Endothelial cell of umbilical vein (primary cell): ENCODE data around the gene RHAG. TPM values are rescaled to one million over a fixed set of nuclear protein-coding genes. Genes with fewer than 3 reads are reported as not detected.

Experiments used
- BruUV-seq: library from RNA; stranded (reverse); fragments of 400-500 nt; replicated peaks from 2 replicates; lab custom pipeline; 2021; lab: Mats Ljungman, UMichigan
- CTCF ChIA-PET: fragments of 300-600, 350-600 bp; sonication (Branson Sonifier 250); formaldehyde crosslinking; loops from one replicate; lab custom pipeline; 2021; ENCODE audit warnings: antibody characterized with exemption, inconsistent platforms; lab: Charles Lee
- POLR2A ChIA-PET: fragments of 300-600, 350-600 bp; sonication (Branson Sonifier 250); formaldehyde crosslinking; loops from one replicate; lab custom pipeline; 2021; ENCODE audit warnings: antibody characterized with exemption, inconsistent platforms; lab: Charles Lee
- DNase-seq: peaks from one replicate; pipeline ENCODE4 v3.0.0-alpha.2; 2011; ENCODE audit warnings: low read depth, low spot score
- FAIRE-seq: peaks from 2 replicates; lab custom pipeline; 2011; peaks lifted over from hg19 to GRCh38; lab: Jason Lieb, UNC
- H2AFZ ChIP-seq: 2 replicates; pipeline ENCODE4 v1.6.0; 2012; ENCODE audit warnings: low read depth, low read length, control low read depth, inconsistent platforms
- H3K27ac ChIP-seq: 2 replicates; pipeline ENCODE4 v1.5.1; 2011; ENCODE audit warnings: low read depth, mild to moderate bottlenecking, control low read depth, low read length, moderate library complexity; ENCODE audit not compliant: insufficient read depth
- H3K27me3 ChIP-seq, 2 experiments: 2 replicates each; pipeline versions ENCODE4 v1.6.0 to v1.6.1; 2011; ENCODE audit warnings: low read length in 2 of 2, mixed read lengths in 1 of 2; ENCODE audit not compliant: control insufficient read depth in 2 of 2, insufficient read depth in 2 of 2
- H3K36me3 ChIP-seq, 2 experiments: 2 replicates in 1 of 2; 3 replicates in 1 of 2; pipeline ENCODE4 v1.5.1; 2011; ENCODE audit warnings: low read length in 2 of 2, mild to moderate bottlenecking in 1 of 2, moderate library complexity in 1 of 2; ENCODE audit not compliant: control insufficient read depth in 2 of 2, insufficient read depth in 2 of 2; ENCODE audit errors: extremely low read depth in 1 of 2
- H3K4me1 ChIP-seq: 3 replicates; pipeline ENCODE4 v1.5.1; 2011; ENCODE audit warnings: mild to moderate bottlenecking, low read length; ENCODE audit not compliant: control insufficient read depth, insufficient read depth; ENCODE audit errors: extremely low read depth
- H3K4me2 ChIP-seq: 2 replicates; pipeline ENCODE4 v1.6.1; 2011; ENCODE audit warnings: low read length, control low read depth, mixed read lengths; ENCODE audit not compliant: insufficient read depth
- H3K4me3 ChIP-seq, 3 experiments: fragments of 200-600 bp in 1 of 3; sonication (generic), shearing (Covaris generic) in 1 of 3; replicated peaks in 1 of 3; 2 replicates each; pipeline ENCODE4 v1.5.1; 2011 to 2016; ENCODE audit warnings: control low read depth in 3 of 3, low read length in 3 of 3, mild to moderate bottlenecking in 2 of 3, inconsistent platforms in 1 of 3, low read depth in 1 of 3, moderate library complexity in 1 of 3; ENCODE audit not compliant: insufficient read depth in 1 of 3
- H3K79me2 ChIP-seq: 2 replicates; pipeline ENCODE4 v1.6.0; 2012; ENCODE audit warnings: low read length, inconsistent platforms; ENCODE audit not compliant: control insufficient read depth, insufficient read depth
- H3K9ac ChIP-seq: replicated peaks from 2 replicates; pipeline ENCODE3; 2011; ENCODE audit warnings: low read length, control low read depth; ENCODE audit not compliant: insufficient read depth; ENCODE audit errors: extremely low read depth
- H3K9me1 ChIP-seq: replicated peaks from 3 replicates; pipeline ENCODE4 v1.6.0; 2011; ENCODE audit warnings: mild to moderate bottlenecking, low read length; ENCODE audit not compliant: control insufficient read depth, insufficient read depth; ENCODE audit errors: extremely low read depth
- H3K9me3 ChIP-seq: replicated peaks from 2 replicates; pipeline ENCODE4 v1.5.1; 2012; ENCODE audit warnings: low read length, inconsistent platforms; ENCODE audit not compliant: control insufficient read depth, insufficient read depth
- H4K20me1 ChIP-seq: replicated peaks from 2 replicates; pipeline ENCODE3; 2011; ENCODE audit warnings: mild to moderate bottlenecking, low read length; ENCODE audit not compliant: control insufficient read depth, insufficient read depth; ENCODE audit errors: extremely low read depth
- CTCF ChIP-seq, 2 donors: IDR thresholded peaks; 1 replicate in 1 of 2; 2 replicates in 1 of 2; pipeline ENCODE4 v1.5.1; 2011; ENCODE audit warnings: low read length in 2 of 2, mild to moderate bottlenecking in 2 of 2, moderate library complexity in 2 of 2, control low read depth in 1 of 2, inconsistent platforms in 1 of 2, low read depth in 1 of 2; ENCODE audit not compliant: insufficient read depth in 1 of 2; ENCODE audit errors: extremely low read depth in 1 of 2
- EZH2 ChIP-seq: IDR thresholded peaks from 2 replicates; pipeline ENCODE4 v1.6.1; 2012; ENCODE audit warnings: borderline replicate concordance, low read depth, mild to moderate bottlenecking, moderate library complexity, low read length, inconsistent platforms; ENCODE audit not compliant: severe bottlenecking
- FOS ChIP-seq: IDR thresholded peaks from 2 replicates; pipeline ENCODE4 v1.6.1; 2011; ENCODE audit warnings: mild to moderate bottlenecking, low read length, moderate library complexity, borderline replicate concordance; ENCODE audit not compliant: insufficient read depth
- GATA2 ChIP-seq: IDR thresholded peaks from 2 replicates; pipeline ENCODE4 v1.7.0; 2011; ENCODE audit warnings: low read depth, mild to moderate bottlenecking, moderate library complexity, mixed read lengths, low read length; ENCODE audit not compliant: insufficient read length, insufficient read depth
- dilution Hi-C: fragments of 300-500 bp; cut with MboI; formaldehyde crosslinking; loops from one replicate; pipeline ENCODE4 v1.15.0; 2019; ENCODE audit warnings: low sequenced_read_pairs; ENCODE audit not compliant: extremely low pct_ligation_motif_present
- intact Hi-C: fragments of 100-400 bp; cut with micrococcal nuclease; formaldehyde crosslinking; loops from one replicate; pipeline ENCODE4 v1.10.0; 2022
- polyA plus RNA-seq, 4 experiments: library from polyadenylated mRNA; depleted of rRNA in 3 of 4; stranded (reverse) in 3 of 4; unstranded in 1 of 4; fragments of >200 nt; gene quantifications; 2 replicates each; pipeline versions ENCODE4 v1.2.1 to v1.2.3, GENCODE V29; 2011 to 2012; ENCODE audit warnings: missing spikeins in 1 of 4
- total RNA-seq: library from RNA; stranded (reverse); gene quantifications from 2 replicates; pipeline ENCODE4 v1.2.3, GENCODE V29; 2021

The RHAG gene
- total and polyA plus RNA-seq, 2 donors (not counting 3 experiments of a cell fraction or from before 2014, with no cell fraction given), result not detected

- DNase-seq, result no peak
- Histone ChIP-seq H3K4me2 (no peak overlapping the region), H3K4me3 (no peak overlapping the region), H3K27me3 (peaks cover 0 to 2% of the 10 kb centered on the region in 2 experiments), H3K9me1 (no peaks in the 10 kb centered on the region), H3K9ac (no peak overlapping the region), H3K79me2 (no peaks in the 10 kb centered on the region), H3K36me3 (no peaks in the 10 kb centered on the region), H3K4me1 (no peaks in the 10 kb centered on the region), H4K20me1 (no peaks in the 10 kb centered on the region), H3K27ac (no peak overlapping the region), H2AFZ (no peak overlapping the region), H3K9me3 (no peaks in the 10 kb centered on the region)
- ChIA-PET CTCF (interaction anchor here (3.6 kb wide), 1 partner anchor 15 kb away, joined by 14 read pairs; no protein-coding TSS in a partner anchor), POLR2A (no interaction called here)
- dilution Hi-C loops (no loop called here), intact Hi-C loops (no loop called here)
- FAIRE-seq, result no peak
- TF ChIP-seq FOS (no peak), GATA2 (no peak), EZH2 (no peak), CTCF (IDR thresholded peaks at IDR 0.05; ENCODE audit: extremely low read depth in 1 of 2, insufficient read depth in 1 of 2, low read depth in 1 of 2, low read length in 2 of 2) (no peak)
- no TSS peak for BruUV-seq
Measured at GRCh38 chr6:49637350-49637731, 702 bp upstream of the RHAG start.
